Caco-2 (cell line): Measurements from ENCODE around the gene ELAVL1. TPM values are rescaled to one million over a fixed set of nuclear protein-coding genes. Genes with fewer than 3 reads are reported as not detected.

Experiments used
- BruUV-seq: library from RNA; stranded (reverse); fragments of 400-500 nt; replicated peaks from 2 replicates; lab custom pipeline; 2021; lab: Mats Ljungman, UMichigan
- CTCF ChIA-PET: fragments of 300-600 bp; sonication (Branson Sonifier 250); formaldehyde crosslinking; loops from one replicate; lab custom pipeline; 2022; ENCODE audit warnings: antibody characterized with exemption; lab: Charles Lee
- POLR2A ChIA-PET: fragments of 300-600 bp; sonication (Branson Sonifier 250); formaldehyde crosslinking; loops from one replicate; lab custom pipeline; 2022; ENCODE audit warnings: antibody characterized with exemption; lab: Charles Lee
- DNase-seq, 2 experiments: peaks; one replicate each; pipeline versions ENCODE4 v3.0.0 to v3.0.0-alpha.2; 2020 to 2022
- H3K27me3 ChIP-seq: replicated peaks from 2 replicates; pipeline ENCODE4 v1.6.0; 2011; ENCODE audit warnings: low read length; ENCODE audit not compliant: control insufficient read depth, insufficient read depth
- H3K36me3 ChIP-seq: 2 replicates; pipeline ENCODE4 v1.5.1; 2011; ENCODE audit warnings: low read length; ENCODE audit not compliant: control insufficient read depth, insufficient read depth
- H3K4me1 ChIP-seq: fragments of 250-450 bp; sonication (Bioruptor Pico); 2 replicates; pipeline ENCODE4 v1.5.1; 2020; ENCODE audit warnings: mild to moderate bottlenecking
- H3K4me3 ChIP-seq: 2 replicates; pipeline ENCODE4 v1.5.1; 2011; ENCODE audit warnings: low read depth, mild to moderate bottlenecking, control low read depth, low read length
- H3K9me3 ChIP-seq: fragments of 250-450 bp; sonication (Bioruptor Pico); 2 replicates; pipeline ENCODE4 v1.5.1; 2020; ENCODE audit warnings: mild to moderate bottlenecking, moderate library complexity
- H3K27ac Mint-ChIP-seq: one replicate; pipeline ENCODE4 v1.8.0; 2022; ENCODE audit warnings: mixed read lengths; ENCODE audit not compliant: unreplicated experiment
- H3K27me3 Mint-ChIP-seq: one replicate; pipeline ENCODE4 v1.8.0; 2022; ENCODE audit warnings: mixed read lengths; ENCODE audit not compliant: insufficient read depth, unreplicated experiment
- H3K36me3 Mint-ChIP-seq: one replicate; pipeline ENCODE4 v1.8.0; 2022; ENCODE audit warnings: mild to moderate bottlenecking, mixed read lengths; ENCODE audit not compliant: insufficient read depth, unreplicated experiment
- H3K4me1 Mint-ChIP-seq: one replicate; pipeline ENCODE4 v1.8.0; 2022; ENCODE audit warnings: low read depth, mixed read lengths; ENCODE audit not compliant: unreplicated experiment
- H3K4me3 Mint-ChIP-seq: one replicate; pipeline ENCODE4 v1.8.0; 2022; ENCODE audit warnings: mild to moderate bottlenecking, moderate library complexity, mixed read lengths; ENCODE audit not compliant: unreplicated experiment
- H3K9me3 Mint-ChIP-seq: one replicate; pipeline ENCODE4 v1.8.0; 2022; ENCODE audit warnings: mixed read lengths; ENCODE audit not compliant: unreplicated experiment
- intact Hi-C: fragments of 100-400 bp; cut with micrococcal nuclease; formaldehyde crosslinking; loops from one replicate; pipeline ENCODE4 v1.10.0; 2022; ENCODE audit not compliant: unreplicated experiment
- total RNA-seq: library from RNA; stranded (reverse); gene quantifications from 2 replicates; pipeline ENCODE4 v1.2.3, GENCODE V29; 2022
- TF ChIP-seq, protein P1 (sequence below), 2 experiments: fragments of 200-600 bp in 1 of 2; IDR thresholded peaks; 1 replicate in 1 of 2; 2 replicates in 1 of 2; pipeline versions ENCODE4 v1.5.1 to v1.8.0; 2011 to 2022; ENCODE audit warnings: antibody characterized with exemption in 1 of 2, control low read depth in 1 of 2, inconsistent platforms in 1 of 2, low read depth in 1 of 2, low read length in 1 of 2, mild to moderate bottlenecking in 1 of 2, moderate library complexity in 1 of 2; ENCODE audit not compliant: insufficient read depth in 1 of 2, severe bottlenecking in 1 of 2, unreplicated experiment in 1 of 2

Gene ELAVL1
- total RNA-seq, 1 experiment from 2014 or later, result 117 TPM

DNA sequence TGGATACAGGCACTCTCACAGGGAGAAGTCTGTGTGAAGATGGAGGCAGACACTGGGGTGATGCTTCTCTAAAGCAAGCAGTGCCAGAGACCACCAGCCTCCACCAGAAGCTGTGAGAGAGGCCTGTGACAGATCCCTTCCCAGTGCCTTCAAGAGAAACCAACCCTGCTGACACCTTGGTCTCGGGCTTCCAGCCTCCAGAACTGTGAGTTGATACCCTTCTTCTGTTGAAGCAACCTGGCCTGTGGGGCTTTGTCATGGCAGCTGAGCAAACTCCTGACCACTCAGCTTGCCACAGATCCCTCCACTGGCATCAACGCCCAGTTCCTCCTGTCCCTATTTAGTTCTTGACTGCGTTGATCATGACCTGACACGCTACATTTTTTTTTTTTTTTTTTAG is 29.0 kb downstream of the ELAVL1 start:
- Mint-ChIP-seq H3K27me3 (no peaks in the 10 kb centered on the region), H3K9me3 (no peaks in the 10 kb centered on the region), H3K4me3 (no peak overlapping the region), H3K27ac (no peak overlapping the region), H3K36me3 (peaks cover 78% of the 10 kb centered on the region), H3K4me1 (no peaks in the 10 kb centered on the region)
- ChIA-PET POLR2A (no interaction called here), CTCF (no interaction called here)
- Histone ChIP-seq H3K36me3 (no peaks in the 10 kb centered on the region; the same call in 1 of the 2 replicates), H3K9me3 (no peaks in the 10 kb centered on the region), H3K4me3 (no peak overlapping the region), H3K4me1 (no peaks in the 10 kb centered on the region), H3K27me3 (no peaks in the 10 kb centered on the region)
- BruUV-seq, result no TSS peak
- DNase-seq, result no peak
- TF ChIP-seq, protein P1, sequence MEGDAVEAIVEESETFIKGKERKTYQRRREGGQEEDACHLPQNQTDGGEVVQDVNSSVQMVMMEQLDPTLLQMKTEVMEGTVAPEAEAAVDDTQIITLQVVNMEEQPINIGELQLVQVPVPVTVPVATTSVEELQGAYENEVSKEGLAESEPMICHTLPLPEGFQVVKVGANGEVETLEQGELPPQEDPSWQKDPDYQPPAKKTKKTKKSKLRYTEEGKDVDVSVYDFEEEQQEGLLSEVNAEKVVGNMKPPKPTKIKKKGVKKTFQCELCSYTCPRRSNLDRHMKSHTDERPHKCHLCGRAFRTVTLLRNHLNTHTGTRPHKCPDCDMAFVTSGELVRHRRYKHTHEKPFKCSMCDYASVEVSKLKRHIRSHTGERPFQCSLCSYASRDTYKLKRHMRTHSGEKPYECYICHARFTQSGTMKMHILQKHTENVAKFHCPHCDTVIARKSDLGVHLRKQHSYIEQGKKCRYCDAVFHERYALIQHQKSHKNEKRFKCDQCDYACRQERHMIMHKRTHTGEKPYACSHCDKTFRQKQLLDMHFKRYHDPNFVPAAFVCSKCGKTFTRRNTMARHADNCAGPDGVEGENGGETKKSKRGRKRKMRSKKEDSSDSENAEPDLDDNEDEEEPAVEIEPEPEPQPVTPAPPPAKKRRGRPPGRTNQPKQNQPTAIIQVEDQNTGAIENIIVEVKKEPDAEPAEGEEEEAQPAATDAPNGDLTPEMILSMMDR (IDR thresholded peaks at IDR 0.05; ENCODE audit: insufficient read depth in 1 of 2, low read depth in 1 of 2, low read length in 1 of 2, severe bottlenecking in 1 of 2, unreplicated experiment in 1 of 2), result no peak
- intact Hi-C loops, result no loop called here

- H3K27me3 Mint-ChIP-seq, result no peaks in the 10 kb centered on the region
- ChIA-PET CTCF (no interaction called here), POLR2A (no interaction called here)
- no peak overlapping the region for H3K27ac Mint-ChIP-seq
- H3K36me3 Mint-ChIP-seq, result peaks cover 78% of the 10 kb centered on the region
- intact Hi-C loops, result no loop called here
- BruUV-seq, result no TSS peak
- TF ChIP-seq, protein P1 (IDR thresholded peaks at IDR 0.05; ENCODE audit: insufficient read depth in 1 of 2, low read depth in 1 of 2, low read length in 1 of 2, severe bottlenecking in 1 of 2, unreplicated experiment in 1 of 2), result no peak
- no peaks in the 10 kb centered on the region for H3K9me3 Mint-ChIP-seq
- H3K4me3 Mint-ChIP-seq, result no peak overlapping the region
- H3K9me3 ChIP-seq, result no peaks in the 10 kb centered on the region
- no peaks in the 10 kb centered on the region; the same call in 1 of the 2 replicates for H3K36me3 ChIP-seq
- no peaks in the 10 kb centered on the region for H3K4me1 ChIP-seq
- DNase-seq, result no peak
- H3K4me3 ChIP-seq, result no peak overlapping the region
- no peaks in the 10 kb centered on the region for H3K27me3 ChIP-seq
- H3K4me1 Mint-ChIP-seq, result no peaks in the 10 kb centered on the region
These were observed 30.4 kb downstream of the ELAVL1 start for GRCh38 chr19:7975037-7975436.

DNA sequence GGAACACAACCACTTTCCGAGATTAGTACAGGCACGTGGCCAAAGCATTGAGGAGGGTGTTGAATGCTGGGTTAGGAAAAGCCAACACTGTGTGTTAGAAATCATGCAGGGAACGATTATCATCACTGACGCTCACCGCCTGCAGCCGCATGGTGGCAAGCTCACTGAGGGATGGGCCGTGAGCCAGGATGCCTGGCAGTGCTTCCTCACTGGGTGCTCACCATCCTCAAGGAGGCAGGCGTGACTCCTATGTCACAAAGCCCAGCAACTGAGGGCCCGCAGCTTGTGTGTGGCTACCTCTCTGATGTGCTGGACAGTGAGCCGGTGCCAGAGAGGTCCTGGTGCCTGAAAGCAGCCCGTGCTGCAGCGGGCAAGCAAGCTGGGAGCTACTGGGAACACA is 31.6 kb downstream of the ELAVL1 start:
- intact Hi-C loops, result no loop called here
- Histone ChIP-seq H3K4me1 (no peaks in the 10 kb centered on the region), H3K4me3 (no peak overlapping the region), H3K9me3 (no peaks in the 10 kb centered on the region), H3K27me3 (no peaks in the 10 kb centered on the region), H3K36me3 (peaks cover 1% of the 10 kb centered on the region; the same call in 1 of the 2 replicates)
- TF ChIP-seq, protein P1 (IDR thresholded peaks at IDR 0.05; ENCODE audit: insufficient read depth in 1 of 2, low read depth in 1 of 2, low read length in 1 of 2, severe bottlenecking in 1 of 2, unreplicated experiment in 1 of 2), result no peak
- CTCF ChIA-PET, result no interaction called here
- POLR2A ChIA-PET, result no interaction called here
- no peaks in the 10 kb centered on the region for H3K27me3 Mint-ChIP-seq
- no peak for DNase-seq
- H3K9me3 Mint-ChIP-seq, result no peaks in the 10 kb centered on the region
- peak overlapping the region; percentile 35 for H3K27ac Mint-ChIP-seq
- no peaks in the 10 kb centered on the region for H3K4me1 Mint-ChIP-seq
- peaks cover 75% of the 10 kb centered on the region for H3K36me3 Mint-ChIP-seq
- no TSS peak for BruUV-seq
- no peak overlapping the region for H3K4me3 Mint-ChIP-seq
